ENCODE results near the gene DAZAP1.

DNA sequence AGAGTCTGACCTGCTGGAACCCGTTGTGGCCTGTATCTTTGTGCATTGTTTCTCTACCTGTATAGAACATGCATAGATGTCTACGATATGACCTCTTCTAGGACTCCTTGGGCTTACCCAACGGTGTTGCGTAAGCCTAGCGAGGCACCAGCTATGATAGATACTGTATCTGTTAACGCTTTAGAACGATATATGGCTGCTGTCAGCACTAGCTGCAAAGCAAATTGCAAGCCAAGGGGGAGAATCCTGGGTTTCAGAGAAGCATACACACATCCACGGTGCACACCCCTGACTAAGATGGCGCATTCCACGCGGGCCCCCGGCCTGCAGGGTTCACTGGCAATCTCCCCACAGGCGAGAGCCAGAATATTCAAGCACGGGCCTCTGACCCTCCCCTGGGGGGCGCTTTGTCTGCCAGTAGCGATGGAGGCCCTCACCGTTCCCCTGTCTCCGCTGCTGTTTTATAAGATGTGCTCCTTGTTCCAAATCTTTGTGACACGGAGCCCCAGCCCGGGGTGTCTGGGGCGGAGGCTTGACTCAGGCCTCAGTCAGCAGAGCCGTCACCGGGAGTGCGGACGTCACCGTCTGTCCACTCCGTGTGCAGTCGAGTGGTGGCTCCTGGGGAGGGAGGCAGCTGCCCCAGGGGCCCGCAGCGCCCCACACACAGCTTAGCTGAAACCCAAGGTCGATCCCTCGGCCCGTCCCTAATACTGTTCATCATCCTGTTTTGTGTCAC lies 17.9 kb downstream of the DAZAP1 start:
- TF ChIP-seq CTCF (IDR thresholded peaks at IDR 0.05) (no peak), POLR2A (IDR thresholded peaks at IDR 0.05) (no peak)
